Esophagus muscularis mucosa (tissue), 4 donors: ENCODE measurements around the gene FXYD6. TPM values are rescaled to one million over a fixed set of nuclear protein-coding genes. Genes with fewer than 3 reads are reported as not detected.

Experiments used
- total RNA-seq, 4 donors: library from RNA; depleted of rRNA; stranded (reverse); fragments of >200 nt; gene quantifications; one replicate each; pipeline versions ENCODE4 v1.1.0 to v1.2.1, GENCODE V29; 2016

FXYD6 gene
- total RNA-seq, 4 donors from 2014 or later = 78.9 to 105 (median 91.5) TPM

Other genes starting within 250 kb of the FXYD6 start
- 1 to 10 TPM in 2 of 4 donors, under 1 TPM in 2; 0.50 to 5.8 (median 1.2) TPM for gene DSCAML1, start 79.4 kb downstream of the FXYD6 start, total RNA-seq
- 1 to 10 TPM in 3 of 4 donors, under 1 TPM in 1; 0.52 to 5.8 (median 3.7) TPM for gene FXYD2, start 51.9 kb downstream of the FXYD6 start, total RNA-seq
- not detected for gene TMPRSS13, start 52.7 kb upstream of the FXYD6 start, total RNA-seq
- 10 to 100 TPM; 14.3 to 34.9 (median 20.9) TPM for gene IL10RA, start 109.7 kb upstream of the FXYD6 start, total RNA-seq
- under 1 TPM in 3 of 4 donors, not detected in 1; 0.17 to 0.33 (median 0.26) TPM for gene TMPRSS4, start 200.4 kb upstream of the FXYD6 start, total RNA-seq
- not detected for gene SMIM35, start 210.3 kb upstream of the FXYD6 start, total RNA-seq